SK-N-SH treated with all-trans-retinoic acid at 6 μM for 48 hours (cell line): ENCODE results near the gene CATSPERZ.

ENCODE experiments used
- BACH2 ChIP-seq: fragments of 250-450 bp; sonication (Bioruptor Pico); IDR thresholded peaks from 2 replicates; pipeline ENCODE4 v1.9.0; 2021; ENCODE audit warnings: mild to moderate bottlenecking, borderline replicate concordance
- CSDC2 ChIP-seq: fragments of 250-450 bp; sonication (Bioruptor Pico); IDR thresholded peaks from 2 replicates; pipeline ENCODE4 v1.5.0; 2020; ENCODE audit warnings: mild to moderate bottlenecking, moderate library complexity
- SNAI2 ChIP-seq: fragments of 250-450 bp; sonication (Bioruptor Pico); IDR thresholded peaks from 2 replicates; pipeline ENCODE4 v1.5.0; 2020; ENCODE audit warnings: mild to moderate bottlenecking, moderate library complexity
- TCF4 ChIP-seq: fragments of 250-450 bp; sonication (Bioruptor Pico); IDR thresholded peaks from 2 replicates; pipeline ENCODE4 v1.8.0; 2021; ENCODE audit warnings: mild to moderate bottlenecking, moderate library complexity, borderline replicate concordance
- ZFP3 ChIP-seq: fragments of 250-450 bp; sonication (Bioruptor Pico); IDR thresholded peaks from 2 replicates; pipeline ENCODE4 v1.5.0; 2020; ENCODE audit warnings: mild to moderate bottlenecking, moderate library complexity
- ZFP30 ChIP-seq: fragments of 450-650 bp; formaldehyde crosslinking; IDR thresholded peaks from 2 replicates; pipeline ENCODE4 v1.5.0; 2022; ENCODE audit warnings: mild to moderate bottlenecking, moderate library complexity
- TF ChIP-seq, protein P1 (sequence below): fragments of 250-450 bp; sonication (Bioruptor Pico); IDR thresholded peaks from 2 replicates; pipeline ENCODE4 v1.8.0; 2020; ENCODE audit warnings: mild to moderate bottlenecking, moderate library complexity, borderline replicate concordance

- TF ChIP-seq, protein P1, sequence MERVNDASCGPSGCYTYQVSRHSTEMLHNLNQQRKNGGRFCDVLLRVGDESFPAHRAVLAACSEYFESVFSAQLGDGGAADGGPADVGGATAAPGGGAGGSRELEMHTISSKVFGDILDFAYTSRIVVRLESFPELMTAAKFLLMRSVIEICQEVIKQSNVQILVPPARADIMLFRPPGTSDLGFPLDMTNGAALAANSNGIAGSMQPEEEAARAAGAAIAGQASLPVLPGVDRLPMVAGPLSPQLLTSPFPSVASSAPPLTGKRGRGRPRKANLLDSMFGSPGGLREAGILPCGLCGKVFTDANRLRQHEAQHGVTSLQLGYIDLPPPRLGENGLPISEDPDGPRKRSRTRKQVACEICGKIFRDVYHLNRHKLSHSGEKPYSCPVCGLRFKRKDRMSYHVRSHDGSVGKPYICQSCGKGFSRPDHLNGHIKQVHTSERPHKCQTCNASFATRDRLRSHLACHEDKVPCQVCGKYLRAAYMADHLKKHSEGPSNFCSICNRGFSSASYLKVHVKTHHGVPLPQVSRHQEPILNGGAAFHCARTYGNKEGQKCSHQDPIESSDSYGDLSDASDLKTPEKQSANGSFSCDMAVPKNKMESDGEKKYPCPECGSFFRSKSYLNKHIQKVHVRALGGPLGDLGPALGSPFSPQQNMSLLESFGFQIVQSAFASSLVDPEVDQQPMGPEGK (CRISPR knock-in tag) = no peak
- TF ChIP-seq ZFP30 (CRISPR knock-in tag) (no peak), ZFP3 (CRISPR knock-in tag) (no peak), SNAI2 (no peak), CSDC2 (CRISPR knock-in tag) (no peak), TCF4 (CRISPR knock-in tag) (no peak), BACH2 (CRISPR knock-in tag) (no peak)
Measured at GRCh38 chr11:64306876-64307622, 6.9 kb downstream of the CATSPERZ start.
